K562 (cell line): ENCODE results near the gene TIMM44. TPM values are rescaled to one million over a fixed set of nuclear protein-coding genes. Genes with fewer than 3 reads are reported as not detected.

Source experiments
- AFF4 ChIP-seq: sonication (generic); formaldehyde crosslinking; IDR thresholded peaks from 2 replicates; pipeline ENCODE4 v1.8.0; 2023; ENCODE audit warnings: mild to moderate bottlenecking, missing genetic modification reagents
- ATF1 ChIP-seq, 2 experiments: fragments of 450-650 bp in 1 of 2; IDR thresholded peaks; 2 replicates each; pipeline ENCODE4 v1.6.1; 2016; ENCODE audit warnings: missing compliant biosample characterization in 1 of 2, missing genetic modification characterization in 1 of 2
- CTCFL ChIP-seq: IDR thresholded peaks from 2 replicates; pipeline ENCODE4 v1.6.1; 2011; ENCODE audit warnings: borderline replicate concordance, low read depth, mild to moderate bottlenecking, moderate library complexity, low read length; ENCODE audit not compliant: insufficient read depth, poor library complexity, severe bottlenecking
- EP300 ChIP-seq: IDR thresholded peaks from 2 replicates; pipeline ENCODE4 v1.6.1; 2012; ENCODE audit warnings: low read length, improper control_type of control experiment
- HSF4 ChIP-seq: fragments of 250-450 bp; sonication (Bioruptor Pico); IDR thresholded peaks from 2 replicates; pipeline ENCODE4 v2.1.2; 2022; ENCODE audit warnings: mild to moderate bottlenecking, moderate library complexity, borderline replicate concordance
- MTA1 ChIP-seq: fragments of 450-650 bp; IDR thresholded peaks from 2 replicates; pipeline ENCODE4 v1.6.1; 2017; ENCODE audit warnings: borderline replicate concordance
- MXI1 ChIP-seq: IDR thresholded peaks from 2 replicates; pipeline ENCODE4 v1.6.1; 2011; ENCODE audit warnings: low read depth, mild to moderate bottlenecking, improper control_type of control experiment, low read length
- NEUROD1 ChIP-seq: fragments of 150-350 bp; IDR thresholded peaks from 2 replicates; pipeline ENCODE4 v1.6.1; 2014; ENCODE audit warnings: borderline replicate concordance, low read length, low read depth; ENCODE audit not compliant: partially characterized antibody
- NUFIP1 ChIP-seq: fragments of 450-650 bp; IDR thresholded peaks from 2 replicates; pipeline ENCODE4 v1.6.1; 2018; ENCODE audit not compliant: partially characterized antibody
- PREB ChIP-seq: sonication (generic); formaldehyde crosslinking; IDR thresholded peaks from 2 replicates; pipeline ENCODE4 v1.8.1; 2023; ENCODE audit warnings: mild to moderate bottlenecking, missing genetic modification reagents
- TFAM ChIP-seq: fragments of 250-450 bp; sonication (Bioruptor Pico); conservative IDR thresholded peaks from 2 replicates; pipeline ENCODE4 v1.5.0; 2021; ENCODE audit warnings: mild to moderate bottlenecking, moderate library complexity
- THRB ChIP-seq: fragments of 450-650 bp; formaldehyde crosslinking; conservative IDR thresholded peaks from 2 replicates; pipeline ENCODE4 v1.4.0; 2022; ENCODE audit warnings: mild to moderate bottlenecking, missing genetic modification characterization
- USF1 ChIP-seq: sonication (generic); formaldehyde crosslinking; IDR thresholded peaks from 2 replicates; pipeline ENCODE4 v1.9.0; 2022; ENCODE audit warnings: mild to moderate bottlenecking, missing genetic modification reagents
- ZNF184 ChIP-seq: sonication (generic); formaldehyde crosslinking; IDR thresholded peaks from 2 replicates; pipeline ENCODE4 v1.5.0; 2020; ENCODE audit warnings: missing genetic modification reagents
- ZNF408 ChIP-seq: fragments of 250-450 bp; sonication (Bioruptor Pico); IDR thresholded peaks from 2 replicates; pipeline ENCODE4 v1.4.0; 2020; ENCODE audit warnings: low read depth, mild to moderate bottlenecking, moderate library complexity
- ZNF75A ChIP-seq: fragments of 450-650 bp; formaldehyde crosslinking; IDR thresholded peaks from 2 replicates; pipeline ENCODE4 v1.4.0; 2020; ENCODE audit warnings: mild to moderate bottlenecking
- polyA plus RNA-seq, 8 experiments: library from polyadenylated mRNA; depleted of rRNA in 4 of 8; stranded (reverse) in 5 of 8; unstranded in 3 of 8; fragments of >200 nt; fragmentation: Nextera tagmentation in 2 of 8; fragmentation: Illumina TruSeq in 1 of 8; extraction: Ambion mirVana in 2 of 8; extraction: Trizol in 1 of 8; gene quantifications; 2 replicates each; pipeline versions ENCODE4 v1.2.1 to v1.2.3, GENCODE V29; 2011 to 2014; ENCODE audit warnings: inconsistent platforms in 1 of 8, missing spikeins in 1 of 8
- total RNA-seq, 7 experiments: library from RNA; depleted of rRNA in 6 of 7; stranded (reverse); fragments of >200 nt in 6 of 7; fragmentation: Illumina TruSeq in 2 of 7; extraction: Trizol in 2 of 7; gene quantifications; 2 replicates each; pipeline versions ENCODE4 v1.2.1 to v1.2.3, GENCODE V29; 2011 to 2021; ENCODE audit warnings: low replicate concordance in 1 of 7

Gene TIMM44
- total and polyA plus RNA-seq, 9 of the 15 experiments (the other 6 are each of a cell fraction or from before 2014, with no cell fraction given) = 10.3 to 231 (median 89.3) TPM

- no peak for TF ChIP-seq ATF1 (CRISPR knock-in tag; IDR thresholded peaks at IDR 0.05)
- peak; percentile 61 for TF ChIP-seq ATF1 (tag; IDR thresholded peaks at IDR 0.05)
- TF ChIP-seq USF1 (CRISPR knock-in tag) = peak; percentile 62; the same call in 1 of the 2 replicates
- TF ChIP-seq MTA1 = no peak
- no peak for TF ChIP-seq ZNF75A (CRISPR knock-in tag)
- TF ChIP-seq CTCFL = peak; percentile 99
- TF ChIP-seq EP300 = no peak
- TF ChIP-seq TFAM (CRISPR knock-in tag) = no peak
- peak; percentile 45; the same call in 1 of the 2 replicates for TF ChIP-seq THRB (CRISPR knock-in tag)
- TF ChIP-seq PREB (CRISPR knock-in tag) = no peak
- no peak for TF ChIP-seq NEUROD1
- TF ChIP-seq MXI1 = no peak
- TF ChIP-seq AFF4 (CRISPR knock-in tag) = no peak
- TF ChIP-seq HSF4 (CRISPR knock-in tag) = no peak
- TF ChIP-seq ZNF184 = no peak
- no peak for TF ChIP-seq NUFIP1
- no peak for TF ChIP-seq ZNF408 (CRISPR knock-in tag)
These were observed 40.0 kb downstream of the TIMM44 start, which contains the start of gene MAP2K7 (continued) for GRCh38 chr19:7903244-7904073.
